ENCODE measurements around the gene MIPOL1. TPM values are rescaled to one million over a fixed set of nuclear protein-coding genes. Genes with fewer than 3 reads are reported as not detected.

The MIPOL1 gene
- total RNA-seq, 1 donor from 2014 or later: 18.4 TPM

GRCh38 chr14:37167151-37168047, 30.3 kb upstream of the MIPOL1 start:
- Histone ChIP-seq H3K4me2 (peak overlapping the region; percentile 46), H3F3A (ENCODE audit: low read depth) (peaks cover 9% of the 10 kb centered on the region), H3K4me1 (peaks cover 20% of the 10 kb centered on the region), H3K79me2 (ENCODE audit: low read depth) (peaks cover 6% of the 10 kb centered on the region), H3K27me3 (no peaks in the 10 kb centered on the region), H2AFZ (replicated peaks) (peak overlapping the region; percentile 68), H3K4me3 (no peak overlapping the region), H3K27ac (no peak overlapping the region), H3K9me3 (ENCODE audit: low read depth) (no peaks in the 10 kb centered on the region), H4K20me1 (ENCODE audit: low read depth) (no peaks in the 10 kb centered on the region), H3K9ac (no peak overlapping the region), H3K36me3 (no peaks in the 10 kb centered on the region)
- Mint-ChIP-seq H3K27ac (no peak overlapping the region), H3K4me1 (peaks cover 4% of the 10 kb centered on the region), H3K36me3 (no peaks in the 10 kb centered on the region), H3K27me3 (ENCODE audit: insufficient read depth, low read depth) (no peaks in the 10 kb centered on the region), H3K4me3 (no peak overlapping the region), H3K9me3 (no peaks in the 10 kb centered on the region)
- no peak for TF ChIP-seq CTCF (IDR thresholded peaks at IDR 0.05)
- DNase-seq (ENCODE audit: low spot score): peak; percentile 33

GRCh38 chr14:37168721-37169120, 29.0 kb upstream of the MIPOL1 start:
- no peak overlapping the region for H3K27ac ChIP-seq
- H3K36me3 ChIP-seq: no peaks in the 10 kb centered on the region
- peaks cover 10% of the 10 kb centered on the region for H3K4me1 Mint-ChIP-seq
- no peak for DNase-seq (ENCODE audit: low spot score)
- no peak overlapping the region for H3K4me2 ChIP-seq
- no peak overlapping the region for H3K9ac ChIP-seq
- H3K4me3 Mint-ChIP-seq: no peak overlapping the region
- peaks cover 17% of the 10 kb centered on the region for H3K79me2 ChIP-seq (ENCODE audit: low read depth)
- no peaks in the 10 kb centered on the region for H4K20me1 ChIP-seq (ENCODE audit: low read depth)
- peaks cover 15% of the 10 kb centered on the region for H3F3A ChIP-seq (ENCODE audit: low read depth)
- no peaks in the 10 kb centered on the region for H3K36me3 Mint-ChIP-seq
- no peaks in the 10 kb centered on the region for H3K27me3 Mint-ChIP-seq (ENCODE audit: insufficient read depth, low read depth)
- H3K4me3 ChIP-seq: no peak overlapping the region
- H3K27ac Mint-ChIP-seq: no peak overlapping the region
- no peaks in the 10 kb centered on the region for H3K9me3 Mint-ChIP-seq
- H2AFZ ChIP-seq (replicated peaks): no peak overlapping the region
- no peaks in the 10 kb centered on the region for H3K9me3 ChIP-seq (ENCODE audit: low read depth)
- no peaks in the 10 kb centered on the region for H3K27me3 ChIP-seq
- H3K4me1 ChIP-seq: peaks cover 29% of the 10 kb centered on the region
- TF ChIP-seq CTCF (IDR thresholded peaks at IDR 0.05): no peak
- TF ChIP-seq EZH2phosphoT487 (IDR thresholded peaks at IDR 0.05): no peak
- no peak for TF ChIP-seq EZH2 (IDR thresholded peaks at IDR 0.05)

- no peak overlapping the region for H3K9ac ChIP-seq
- TF ChIP-seq CTCF (IDR thresholded peaks at IDR 0.05): no peak
- no peak for TF ChIP-seq EZH2 (IDR thresholded peaks at IDR 0.05)
- TF ChIP-seq EZH2phosphoT487 (IDR thresholded peaks at IDR 0.05): no peak
- H3K4me1 Mint-ChIP-seq: peaks cover 10% of the 10 kb centered on the region
- no peaks in the 10 kb centered on the region for H3K36me3 ChIP-seq
- no peak overlapping the region for H2AFZ ChIP-seq (replicated peaks)
- no peak overlapping the region for H3K4me3 ChIP-seq
- H3K27ac Mint-ChIP-seq: no peak overlapping the region
- H3K79me2 ChIP-seq (ENCODE audit: low read depth): peaks cover 24% of the 10 kb centered on the region
- no peaks in the 10 kb centered on the region for H3K36me3 Mint-ChIP-seq
- H3K9me3 ChIP-seq (ENCODE audit: low read depth): no peaks in the 10 kb centered on the region
- H3K27me3 ChIP-seq: no peaks in the 10 kb centered on the region
- H3K4me2 ChIP-seq: no peak overlapping the region
- H3K9me3 Mint-ChIP-seq: no peaks in the 10 kb centered on the region
- H3K4me3 Mint-ChIP-seq: peak overlapping the region; percentile 42
- no peaks in the 10 kb centered on the region for H4K20me1 ChIP-seq (ENCODE audit: low read depth)
- H3K4me1 ChIP-seq: peaks cover 41% of the 10 kb centered on the region
- H3F3A ChIP-seq (ENCODE audit: low read depth): peaks cover 15% of the 10 kb centered on the region
- no peaks in the 10 kb centered on the region for H3K27me3 Mint-ChIP-seq (ENCODE audit: insufficient read depth, low read depth)
- no peak overlapping the region for H3K27ac ChIP-seq
- DNase-seq (ENCODE audit: low spot score): no peak
Observed at GRCh38 chr14:37170237-37170636, 27.5 kb upstream of the MIPOL1 start.
